Stomach (tissue), 9 donors: ENCODE measurements around the gene TNFAIP8L1. TPM values are rescaled to one million over a fixed set of nuclear protein-coding genes. Genes with fewer than 3 reads are reported as not detected.
A peak's percentile ranks its signal among the peaks of the same experiment; 100 is the strongest.
"Not testable (repeated sequence)": the region's sequence is repeated elsewhere in the genome, so short reads cannot be mapped to it uniquely, and the experiment has no call there.

Source experiments
- DNase-seq, 2 donors: peaks; one replicate each; pipeline versions ENCODE4 v3.0.0 to v3.0.0-alpha.2; 2013 to 2019
- H3K27ac ChIP-seq, 5 donors: fragments of 200-600 bp in 4 of 5; sonication (generic) in 4 of 5; one replicate each; pipeline ENCODE4 v1.5.1; 2013 to 2019; ENCODE audit warnings: mild to moderate bottlenecking in 1 of 5, moderate library complexity in 1 of 5
- H3K27me3 ChIP-seq, 3 donors: fragments of 200-600 bp; sonication (generic); one replicate each; pipeline ENCODE4 v1.5.1; 2017 to 2019; ENCODE audit warnings: mixed run types in 1 of 3
- H3K36me3 ChIP-seq, 4 donors: fragments of 200-600 bp; sonication (generic); 1 replicate in 3 of 4; 2 replicates in 1 of 4; pipeline ENCODE4 v1.5.1; 2016 to 2019
- H3K4me1 ChIP-seq, 4 donors: fragments of 200-600 bp; sonication (generic); one replicate each; pipeline ENCODE4 v1.5.1; 2016 to 2019
- H3K4me3 ChIP-seq, 4 donors: fragments of 200-600 bp; sonication (generic) in 3 of 4; one replicate each; pipeline ENCODE4 v1.5.1; 2016 to 2019; ENCODE audit warnings: mild to moderate bottlenecking in 1 of 4
- H3K9me3 ChIP-seq, 4 donors: fragments of 200-600 bp; sonication (generic); one replicate each; pipeline ENCODE4 v1.5.1; 2016 to 2019
- CTCF ChIP-seq, 7 experiments: fragments of 450-650 bp in 4 of 7; fragments of 200-600 bp in 3 of 7; sonication (generic) in 3 of 7; IDR thresholded peaks; one replicate each; pipeline ENCODE4 v1.5.1; 2016 to 2019; ENCODE audit warnings: antibody characterized with exemption in 7 of 7, control low read depth in 2 of 7, mild to moderate bottlenecking in 1 of 7
- EP300 ChIP-seq: sonication (generic); formaldehyde crosslinking; IDR thresholded peaks from one replicate; pipeline ENCODE4 v1.6.1; 2017; ENCODE audit warnings: antibody characterized with exemption
- POLR2A ChIP-seq, 4 donors: fragments of 450-650 bp; IDR thresholded peaks; one replicate each; pipeline ENCODE4 v1.6.1; 2016; ENCODE audit warnings: antibody characterized with exemption in 4 of 4, control low read depth in 2 of 4, mild to moderate bottlenecking in 1 of 4, moderate library complexity in 1 of 4
- POLR2AphosphoS5 ChIP-seq, 3 donors: sonication (generic); formaldehyde crosslinking; IDR thresholded peaks; one replicate each; pipeline ENCODE4 v1.6.1; 2016; ENCODE audit warnings: antibody characterized with exemption in 3 of 3
- WGBS, 5 donors: extraction: QIAGEN DNeasy Blood & Tissue Kit in 3 of 5; methylation state at CpG; one replicate each; pipeline versions ENCODE4 v1.1.5 to v1.1.7; 2013 to 2018; 5-methylcytosine and 5-hydroxymethylcytosine counted together
- intact Hi-C: fragments of 100-400 bp; cut with DNase I; formaldehyde crosslinking; loops from one replicate; pipeline ENCODE4 v1.15.1; 2023; ENCODE audit warnings: low total_unique reads
- polyA plus RNA-seq, 3 donors: library from polyadenylated mRNA; stranded (reverse); fragments of 200-250 nt; gene quantifications; one replicate each; pipeline ENCODE4 v1.2.3, GENCODE V29; 2013
- total RNA-seq, 5 donors: library from RNA; depleted of rRNA; stranded (reverse); fragments of >200 nt; gene quantifications; one replicate each; pipeline versions ENCODE4 v1.1.0 to v1.2.3, GENCODE V29; 2014 to 2016
- donor health status: healthy with polysubstance abuse.
- donor health status: Bipolar disorder and iron deficiency.
- donor health status: healthy.

Gene TNFAIP8L1
- total and polyA plus RNA-seq, 8 donors = 5.3 to 43.4 (median 7.7) TPM

GRCh38 chr19:4676955-4677731, 37.8 kb downstream of the TNFAIP8L1 start:
- Histone ChIP-seq H3K36me3 (peaks cover 34 to 75% (median 74%) of the 10 kb centered on the region in 4 donors), H3K4me3 (no peak overlapping the region), H3K27ac (peak overlapping the region in 4 of 5 donors; percentile 46 to 67 (median 52)), H3K4me1 (peaks cover 0 to 8% (median 3%) of the 10 kb centered on the region in 4 donors), H3K27me3 (no peaks in the 10 kb centered on the region), H3K9me3 (no peaks in the 10 kb centered on the region)
- WGBS, 5 donors = 58 to 91% (median 66%) methylated on average over 11 to 17 of the region's 17 CpGs
- TF ChIP-seq EP300 (no peak), CTCF (IDR thresholded peaks at IDR 0.05) (peak in 5 of 7 experiments; percentile 3 to 55 (median 33)), POLR2A (IDR thresholded peaks at IDR 0.05) (no peak), POLR2AphosphoS5 (IDR thresholded peaks at IDR 0.05) (peak in 1 of 3 donors; percentile 4)
- intact Hi-C loops = no loop called here
- DNase-seq = peak; percentile 56 to 65

GRCh38 chr19:4678881-4679790, 39.8 kb downstream of the TNFAIP8L1 start:
- intact Hi-C loops = no loop called here
- Histone ChIP-seq H3K27me3 (no peaks in the 10 kb centered on the region), H3K4me1 (peaks cover 0 to 8% (median 3%) of the 10 kb centered on the region in 4 donors), H3K4me3 (no peak overlapping the region), H3K27ac (peak overlapping the region in 1 of 5 donors; percentile 67), H3K9me3 (no peaks in the 10 kb centered on the region), H3K36me3 (peaks cover 53 to 95% (median 94%) of the 10 kb centered on the region in 4 donors)
- TF ChIP-seq EP300 (no peak), POLR2AphosphoS5 (IDR thresholded peaks at IDR 0.05) (no peak), CTCF (IDR thresholded peaks at IDR 0.05) (no peak), POLR2A (IDR thresholded peaks at IDR 0.05) (no peak)
- 58 to 80% (median 78%) methylated on average over 30 to 34 of the region's 34 CpGs for WGBS, 5 donors
- peak in 1 of 2 donors; percentile 84 for DNase-seq

GRCh38 chr19:4680021-4680420, 40.7 kb downstream of the TNFAIP8L1 start:
- H3K36me3 ChIP-seq = peaks cover 62 to 100% (median 97%) of the 10 kb centered on the region in 4 donors
- H3K27me3 ChIP-seq, DNase-seq, H3K4me1 ChIP-seq, H3K9me3 ChIP-seq, intact Hi-C loops, H3K27ac ChIP-seq, H3K4me3 ChIP-seq: not testable (repeated sequence)
- WGBS, 5 donors = 92 to 98% (median 98%) methylated on average over 7 of the region's 7 CpGs

GRCh38 chr19:4682417-4683200, 43.3 kb downstream of the TNFAIP8L1 start:
- no peaks in the 10 kb centered on the region for H3K9me3 ChIP-seq
- H3K27me3 ChIP-seq = no peaks in the 10 kb centered on the region
- intact Hi-C loops = no loop called here
- H3K27ac ChIP-seq = no peak overlapping the region
- no peak for TF ChIP-seq POLR2AphosphoS5 (IDR thresholded peaks at IDR 0.05)
- TF ChIP-seq EP300 = no peak
- no peak for TF ChIP-seq POLR2A (IDR thresholded peaks at IDR 0.05)
- TF ChIP-seq CTCF (IDR thresholded peaks at IDR 0.05) = no peak
- WGBS, 5 donors = 95 to 98% (median 97%) methylated on average over 25 to 42 of the region's 45 CpGs
- no peak for DNase-seq
- no peak overlapping the region for H3K4me3 ChIP-seq
- H3K36me3 ChIP-seq = peaks cover 69 to 100% (median 99%) of the 10 kb centered on the region in 4 donors
- no peaks in the 10 kb centered on the region for H3K4me1 ChIP-seq
